ENCODE measurements around the gene DPP9.
"Not testable (repeated sequence)": the region's sequence is repeated elsewhere in the genome, so short reads cannot be mapped to it uniquely, and the experiment has no call there.

Gene DPP9

DNA sequence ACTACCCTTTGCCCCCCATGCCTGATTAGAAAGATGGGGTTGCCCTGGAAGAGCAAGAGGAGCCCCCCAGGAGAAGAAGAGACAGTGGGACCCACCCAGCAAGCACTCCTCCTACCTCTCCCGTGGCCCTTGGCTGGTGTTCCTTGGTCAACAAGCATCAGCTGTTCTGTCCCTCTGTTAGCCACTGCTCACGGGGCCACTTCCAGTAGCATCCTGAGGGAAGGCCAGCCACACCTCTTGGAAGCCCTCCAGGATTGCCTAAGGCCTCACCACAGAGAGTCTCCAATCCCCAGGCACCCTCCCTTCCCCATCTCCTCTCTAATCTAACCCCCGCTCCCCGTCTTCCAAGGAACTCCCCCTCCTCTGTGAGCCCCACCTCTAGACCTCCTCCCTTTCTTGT is 15.1 kb upstream of the DPP9 start:
- no peak for DNase-seq (ENCODE audit: low read depth)

GRCh38 chr19:4737955-4738600 is 14.4 kb upstream of the DPP9 start:
- DNase-seq (ENCODE audit: low read depth): no peak

DNA sequence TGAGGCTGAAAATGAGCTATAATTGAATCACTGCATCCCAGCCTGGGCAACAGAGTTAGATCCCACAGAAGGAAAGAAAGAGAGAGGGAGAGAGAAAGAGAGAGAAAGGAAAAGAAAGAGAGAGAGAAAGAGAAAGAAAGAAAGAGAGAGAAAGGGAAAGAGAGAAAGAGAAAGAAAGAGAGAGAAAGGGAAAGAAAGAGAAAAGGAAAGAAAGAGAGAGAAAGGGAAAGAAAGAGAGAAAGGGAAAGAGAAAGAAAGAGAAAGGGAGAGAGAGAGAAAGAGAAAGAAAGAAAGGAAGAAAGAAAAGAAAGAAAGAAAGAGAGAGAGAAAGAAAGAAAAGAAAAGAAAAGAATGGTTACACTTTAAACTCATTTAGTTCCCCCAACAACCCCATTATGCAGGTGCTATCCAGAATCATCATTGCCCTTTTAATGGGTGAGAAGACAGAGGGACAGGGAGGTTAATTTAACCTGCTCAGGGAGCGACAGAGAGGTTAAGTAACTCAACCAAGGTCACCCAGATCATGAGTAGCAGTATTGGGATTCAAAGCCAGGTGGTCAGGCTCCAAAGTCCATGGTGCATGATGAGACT is 10.2 kb upstream of the DPP9 start:
- no peak for DNase-seq (ENCODE audit: low read depth)

GRCh38 chr19:4732680-4733114 is 9.1 kb upstream of the DPP9 start:
- no peak for DNase-seq (ENCODE audit: low read depth)

DNA sequence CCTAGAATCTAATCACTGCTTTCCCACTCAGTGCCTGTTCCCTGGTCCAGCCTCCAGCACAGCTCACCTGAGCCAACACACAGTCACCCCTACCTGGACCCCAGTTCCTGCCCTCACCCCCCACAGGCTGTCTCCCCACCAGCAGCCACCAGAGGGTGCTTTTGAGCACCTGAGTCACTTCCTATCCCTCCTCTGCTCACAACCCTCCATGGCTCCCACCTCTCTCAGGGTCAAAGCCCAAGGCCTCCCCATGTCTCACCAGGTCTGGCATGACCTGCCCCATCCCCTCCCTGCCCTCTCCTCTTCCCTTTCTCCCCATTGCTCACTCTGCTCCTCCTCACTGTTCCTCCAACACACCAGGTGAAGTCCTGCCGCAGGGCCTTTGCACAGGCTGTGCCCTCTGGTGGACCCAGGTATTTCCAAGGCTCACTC is 7.1 kb upstream of the DPP9 start:
- no peak for DNase-seq (ENCODE audit: low read depth)

- DNase-seq (ENCODE audit: low read depth): no peak
Observed at GRCh38 chr19:4728871-4729270, 5.2 kb upstream of the DPP9 start.

DNA sequence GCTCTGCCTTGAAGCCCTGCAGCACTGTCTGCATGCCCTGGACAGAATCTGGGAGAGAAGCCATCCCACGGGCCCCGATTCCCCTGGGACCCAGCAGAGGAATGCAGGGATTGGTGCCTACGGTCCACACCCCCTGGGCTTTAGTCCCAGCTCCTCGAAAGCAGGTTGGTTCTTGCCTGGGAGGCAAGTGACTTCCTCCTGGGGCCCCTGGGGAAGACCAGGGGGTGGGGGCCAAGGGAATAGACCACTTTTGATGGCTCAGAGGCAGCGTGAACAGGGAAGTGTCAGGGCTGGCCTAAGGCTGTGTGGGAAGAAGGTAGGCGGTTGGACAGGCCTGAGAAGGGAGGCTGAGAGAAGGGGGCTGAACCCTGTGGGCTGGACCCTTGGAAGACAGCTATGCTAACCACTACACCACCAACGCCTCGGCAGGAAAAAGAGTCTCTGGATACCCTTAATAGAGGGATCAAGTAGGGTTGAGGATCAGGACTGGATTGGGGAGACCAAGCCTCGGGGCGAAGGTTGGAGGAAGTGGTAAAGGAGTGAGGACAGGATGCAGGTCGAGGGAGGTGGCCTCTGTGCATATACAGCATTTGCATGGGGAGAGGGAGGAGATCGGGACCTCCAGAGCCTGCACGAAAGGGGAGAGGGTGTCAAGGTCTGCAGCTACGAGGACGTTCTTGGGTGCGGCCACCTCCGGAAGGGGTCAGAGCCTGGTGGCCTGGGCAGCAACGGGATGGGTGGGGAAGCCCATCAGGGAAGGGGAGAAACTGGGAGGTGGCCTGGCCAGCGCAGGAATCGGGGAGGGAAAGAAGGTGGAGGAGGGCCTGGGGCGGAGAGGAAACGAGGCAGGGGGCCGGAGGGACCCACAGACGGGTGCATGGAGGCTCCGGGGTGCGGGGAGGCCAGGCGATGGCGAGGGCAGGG is 709 bp downstream of the DPP9 start:
- no peak for DNase-seq (ENCODE audit: low read depth)

GRCh38 chr19:4721196-4721595 is 2.4 kb downstream of the DPP9 start:
- no peak for DNase-seq (ENCODE audit: low read depth)

GRCh38 chr19:4720037-4720700 is 3.5 kb downstream of the DPP9 start:
- no peak for DNase-seq (ENCODE audit: low read depth)

DNA sequence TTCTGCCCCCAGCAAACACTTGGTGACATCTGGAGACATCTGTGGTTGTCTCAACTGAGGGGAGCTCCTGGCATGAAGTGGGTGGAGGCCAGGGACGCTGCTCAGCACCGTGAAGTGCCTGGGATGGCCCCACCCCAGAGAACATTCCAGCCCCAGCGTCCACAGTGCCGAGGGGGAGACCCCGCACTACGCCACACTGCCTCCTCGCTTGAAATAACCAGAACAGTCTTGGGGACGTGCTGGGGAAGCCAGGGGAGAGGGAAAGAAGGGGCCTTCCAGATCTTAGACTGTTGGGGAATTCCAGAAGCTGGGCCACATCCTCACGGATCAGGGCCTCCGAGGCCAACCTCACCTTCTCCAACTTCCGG is 4.2 kb downstream of the DPP9 start:
- no peak for DNase-seq (ENCODE audit: low read depth)

DNA sequence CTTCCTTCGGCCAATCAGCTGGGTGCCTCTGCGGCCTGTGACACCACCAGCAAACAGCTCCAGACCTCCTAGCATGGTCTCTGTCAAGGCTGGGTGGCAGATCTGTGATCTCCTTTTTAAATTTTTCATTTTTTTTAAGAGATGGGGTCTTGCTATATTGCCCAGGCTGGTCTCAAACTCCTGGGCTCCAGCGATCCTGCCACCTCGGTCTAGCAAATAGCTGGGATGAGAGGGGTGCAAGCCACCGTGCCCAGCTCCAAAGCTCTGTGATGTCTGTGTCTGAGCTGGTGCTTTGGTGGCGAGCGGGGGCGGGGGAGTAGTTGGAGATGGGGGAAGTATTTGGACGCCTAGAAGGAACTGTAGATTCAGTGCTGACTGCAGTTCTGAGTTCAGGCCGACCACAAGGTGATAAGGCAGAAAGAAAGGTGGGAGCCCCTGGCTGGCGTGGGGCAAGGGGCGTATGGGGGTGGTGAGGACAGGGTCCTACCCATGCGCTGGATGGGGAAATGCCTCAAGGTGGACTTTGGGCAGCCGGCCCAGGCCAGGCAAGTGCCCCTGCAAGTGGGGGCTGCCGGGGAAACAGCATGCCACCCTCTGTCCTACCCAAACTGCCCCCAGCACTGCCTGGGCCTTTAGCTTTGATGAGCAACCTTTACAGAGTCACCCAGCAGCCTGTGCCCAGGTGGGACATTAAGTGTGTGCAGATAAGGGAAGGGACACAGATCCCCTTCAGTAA is 5.5 kb downstream of the DPP9 start:
- DNase-seq (ENCODE audit: low read depth): no peak

DNA sequence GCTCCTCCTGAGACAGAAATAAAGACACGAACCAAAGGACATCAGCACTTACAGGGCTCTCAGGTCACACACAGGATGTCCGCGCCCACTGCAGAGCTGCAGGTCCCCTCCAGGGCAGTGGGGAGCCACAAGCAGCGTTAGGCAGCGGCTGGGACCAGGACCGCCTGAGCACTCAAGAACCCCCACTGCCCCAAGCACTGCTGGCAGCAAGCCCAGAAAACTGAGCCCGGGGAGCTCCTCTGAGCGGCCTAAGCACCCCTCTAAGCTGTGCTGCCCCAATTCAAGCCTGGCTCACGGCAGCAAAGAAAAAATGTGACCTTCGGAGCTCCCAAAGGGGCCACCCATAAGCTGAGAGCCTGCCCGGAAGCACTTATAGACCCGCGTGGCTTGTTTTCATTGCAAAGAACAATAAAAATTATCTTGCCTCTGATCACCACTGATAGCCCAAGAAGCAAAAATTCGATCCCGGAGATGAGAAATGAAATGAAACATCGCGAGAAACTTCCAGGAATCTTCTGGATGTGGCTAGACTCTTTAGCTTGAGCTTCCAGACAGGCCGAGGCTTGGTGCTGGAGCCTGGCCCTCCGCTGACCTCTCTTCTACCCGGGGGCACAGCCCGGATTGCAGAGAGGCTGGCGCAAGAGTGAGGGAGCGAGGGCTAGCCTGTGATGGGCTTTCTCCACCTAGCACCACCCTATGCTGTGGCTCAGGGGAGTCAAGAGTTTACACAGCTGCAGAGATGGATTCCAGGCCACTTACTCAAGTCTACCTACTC is 6.3 kb downstream of the DPP9 start:
- DNase-seq (ENCODE audit: low read depth): peak; percentile 88

DNA sequence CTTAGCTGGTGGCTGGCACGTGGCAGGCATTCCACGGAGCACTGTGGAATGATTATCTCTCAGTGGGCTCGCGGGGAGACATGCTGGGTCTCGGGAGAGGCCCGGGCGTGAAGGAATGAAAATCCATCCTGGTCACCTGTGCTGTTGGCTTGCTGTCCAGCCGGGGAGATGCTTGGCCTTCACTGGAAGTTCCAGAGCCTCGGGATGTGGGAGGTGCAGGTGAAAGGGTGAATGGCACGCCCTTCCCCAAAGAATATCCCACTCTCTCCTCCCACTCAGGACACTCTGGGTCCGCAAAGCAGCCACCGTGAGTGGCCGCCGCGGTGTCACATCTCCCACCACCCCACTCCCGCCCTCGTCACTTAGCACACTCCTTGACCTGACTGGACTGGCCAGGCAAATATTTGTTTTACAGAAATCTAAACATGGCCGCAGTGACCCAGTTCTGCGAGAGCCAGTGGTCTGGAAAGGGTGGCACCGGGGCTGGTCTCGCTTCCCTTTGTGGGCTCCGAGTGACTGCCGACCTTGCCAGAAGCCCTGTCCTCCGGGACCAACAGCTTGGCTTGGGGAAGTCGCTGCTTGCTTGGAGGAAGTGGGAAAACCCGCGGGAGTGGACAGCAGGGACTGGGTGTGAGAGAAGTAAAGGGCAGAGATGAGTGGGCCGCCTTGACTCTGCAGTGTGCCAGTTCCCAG is 8.0 kb downstream of the DPP9 start:
- no peak for DNase-seq (ENCODE audit: low read depth)

GRCh38 chr19:4715178-4715528 is 8.5 kb downstream of the DPP9 start:
- DNase-seq (ENCODE audit: low read depth): not testable (repeated sequence)

GRCh38 chr19:4714016-4714415 is 9.6 kb downstream of the DPP9 start:
- no peak for DNase-seq (ENCODE audit: low read depth)

GRCh38 chr19:4713384-4713951 is 10.2 kb downstream of the DPP9 start:
- DNase-seq (ENCODE audit: low read depth): peak; percentile 95

DNA sequence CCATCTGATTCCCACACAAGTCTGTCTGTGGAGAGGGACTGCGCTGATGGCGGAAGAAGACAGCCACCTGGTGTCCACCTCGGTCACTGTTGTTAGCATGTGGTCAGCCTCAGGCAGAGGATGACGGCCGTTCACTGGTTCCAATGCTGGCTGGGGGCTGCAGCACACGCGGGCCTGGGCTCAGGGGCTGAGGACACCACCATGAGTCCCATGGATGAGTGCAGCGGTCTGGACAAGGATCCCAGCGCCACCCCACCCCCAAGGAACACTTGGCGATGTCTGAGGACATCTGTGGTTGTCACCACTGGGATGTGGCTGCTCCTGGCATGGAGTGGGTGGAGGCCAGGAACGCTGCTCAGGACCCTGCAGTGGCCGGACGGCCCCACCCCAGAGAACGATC is 10.9 kb downstream of the DPP9 start:
- DNase-seq (ENCODE audit: low read depth): no peak

- DNase-seq (ENCODE audit: low read depth): no peak
Observed at GRCh38 chr19:4711211-4711610, 12.4 kb downstream of the DPP9 start.

DNA sequence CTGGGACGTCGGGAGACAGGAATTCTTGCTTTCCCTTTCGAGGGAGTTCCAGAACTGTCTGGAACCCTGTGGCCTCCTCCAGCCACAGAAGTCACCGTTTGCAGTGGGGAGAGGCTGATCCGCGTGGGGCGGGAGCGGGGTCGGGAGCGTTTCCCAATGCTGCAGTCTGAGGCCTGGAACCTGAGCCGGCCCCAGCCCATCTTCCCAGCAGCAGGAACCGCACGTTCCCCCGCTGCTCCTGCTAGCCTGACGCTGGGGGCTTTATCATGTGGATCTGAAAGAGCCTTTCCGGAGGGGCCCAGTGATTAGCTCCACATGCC is 13.4 kb downstream of the DPP9 start:
- DNase-seq (ENCODE audit: low read depth): no peak

Measured in HS-27A (cell line).